GM12892 (cell line): ENCODE results near the gene NIPSNAP3A.

Source experiments
- POLR2A ChIP-seq: IDR thresholded peaks from 2 replicates; pipeline ENCODE4 v1.6.1; 2011; ENCODE audit warnings: low read depth, low read length, control low read depth
- POLR2AphosphoS5 ChIP-seq: IDR thresholded peaks from 2 replicates; pipeline ENCODE4 v1.6.1; 2011; ENCODE audit warnings: low read depth, low read length, control low read depth
- TAF1 ChIP-seq: IDR thresholded peaks from 2 replicates; pipeline ENCODE4 v1.6.1; 2011; ENCODE audit warnings: low read depth, mild to moderate bottlenecking, control low read depth, low read length, borderline replicate concordance

- TF ChIP-seq POLR2A (no peak), POLR2AphosphoS5 (no peak), TAF1 (no peak)
Observed at GRCh38 chr9:104700306-104700705, 47.2 kb upstream of the NIPSNAP3A start.
